ENCODE data around the gene AK5. TPM values are rescaled to one million over a fixed set of nuclear protein-coding genes. Genes with fewer than 3 reads are reported as not detected.

Gene AK5
- not detected in 2 replicates for total RNA-seq

GRCh38 chr1:77281491-77282186 lies at the start of gene AK5:
Gene AK5, plus strand, starts transcription at chr1:77282019. Its CDS starts 295 bp downstream, at chr1:77282314.

Other genes starting within 250 kb of the AK5 start
- 25.6 and 37.3 TPM in 2 replicates for gene PIGK, start 62.6 kb upstream of the AK5 start, total RNA-seq

Data from nasal cavity respiratory epithelium epithelial cell of viscerocranial mucosa (primary cell).